Measurements from ENCODE around the gene FCHSD1. TPM values are rescaled to one million over a fixed set of nuclear protein-coding genes. Genes with fewer than 3 reads are reported as not detected.

Gene FCHSD1
- total RNA-seq, 1 donor from 2014 or later = 38.5 TPM

DNA sequence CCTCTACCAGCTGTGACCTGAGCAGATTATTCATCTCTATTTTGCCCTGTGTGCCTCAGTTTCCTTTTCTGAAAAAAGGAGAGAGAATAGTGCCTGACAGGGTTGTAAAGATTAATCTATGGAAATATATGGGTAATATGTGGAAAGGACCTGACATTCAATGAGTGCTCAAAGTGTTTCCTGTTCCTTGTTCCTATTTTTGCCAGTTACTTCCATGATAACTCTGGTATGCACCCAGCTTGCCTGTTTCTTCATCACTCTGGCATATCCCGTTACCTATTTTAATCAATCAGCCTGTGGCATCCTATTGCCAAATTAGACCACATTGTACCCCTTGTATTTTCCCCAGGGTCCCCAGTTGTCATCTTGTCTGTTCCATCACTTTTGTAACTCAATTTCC is 34.4 kb upstream of the FCHSD1 start:
- H3K27me3 ChIP-seq (ENCODE audit: control insufficient read depth, insufficient read depth, low read length) = peaks cover 13% of the 10 kb centered on the region
- TF ChIP-seq, protein P1, sequence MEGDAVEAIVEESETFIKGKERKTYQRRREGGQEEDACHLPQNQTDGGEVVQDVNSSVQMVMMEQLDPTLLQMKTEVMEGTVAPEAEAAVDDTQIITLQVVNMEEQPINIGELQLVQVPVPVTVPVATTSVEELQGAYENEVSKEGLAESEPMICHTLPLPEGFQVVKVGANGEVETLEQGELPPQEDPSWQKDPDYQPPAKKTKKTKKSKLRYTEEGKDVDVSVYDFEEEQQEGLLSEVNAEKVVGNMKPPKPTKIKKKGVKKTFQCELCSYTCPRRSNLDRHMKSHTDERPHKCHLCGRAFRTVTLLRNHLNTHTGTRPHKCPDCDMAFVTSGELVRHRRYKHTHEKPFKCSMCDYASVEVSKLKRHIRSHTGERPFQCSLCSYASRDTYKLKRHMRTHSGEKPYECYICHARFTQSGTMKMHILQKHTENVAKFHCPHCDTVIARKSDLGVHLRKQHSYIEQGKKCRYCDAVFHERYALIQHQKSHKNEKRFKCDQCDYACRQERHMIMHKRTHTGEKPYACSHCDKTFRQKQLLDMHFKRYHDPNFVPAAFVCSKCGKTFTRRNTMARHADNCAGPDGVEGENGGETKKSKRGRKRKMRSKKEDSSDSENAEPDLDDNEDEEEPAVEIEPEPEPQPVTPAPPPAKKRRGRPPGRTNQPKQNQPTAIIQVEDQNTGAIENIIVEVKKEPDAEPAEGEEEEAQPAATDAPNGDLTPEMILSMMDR (IDR thresholded peaks at IDR 0.05; ENCODE audit: insufficient read depth, low read length, poor library complexity, severe bottlenecking) = no peak
- no peak for DNase-seq (ENCODE audit: low read depth)
- H3K4me3 ChIP-seq (ENCODE audit: low read depth, low read length) = no peak overlapping the region
- H3K36me3 ChIP-seq (ENCODE audit: control insufficient read depth, insufficient read depth, low read length) = no peaks in the 10 kb centered on the region

DNA sequence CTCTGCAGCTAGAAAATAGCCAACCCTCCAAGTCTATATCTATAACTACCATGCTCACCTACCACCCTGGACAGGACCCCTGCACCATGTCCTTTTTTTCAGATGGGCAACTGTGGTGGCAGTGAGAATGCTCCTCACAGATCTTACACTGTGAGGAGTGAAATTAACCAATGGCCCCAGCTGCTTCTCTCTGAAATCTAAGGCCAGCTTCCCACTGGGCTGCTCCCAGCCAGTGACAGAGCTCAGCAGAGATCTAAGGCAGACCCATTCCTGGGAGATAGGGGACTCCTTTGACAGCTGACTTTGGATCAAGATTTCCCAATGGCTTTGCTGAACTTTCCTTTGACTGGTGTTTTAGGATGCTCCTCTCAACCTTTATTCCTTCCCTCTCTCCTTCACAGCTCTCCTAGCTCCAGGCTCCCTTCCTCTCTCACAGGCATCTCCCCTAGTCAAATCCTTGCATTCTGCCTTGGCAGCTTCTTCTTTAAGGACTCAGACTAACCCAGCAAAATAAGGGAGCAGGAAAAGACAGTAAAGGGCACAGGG is 32.5 kb upstream of the FCHSD1 start:
- no peak overlapping the region for H3K4me3 ChIP-seq (ENCODE audit: low read depth, low read length)
- H3K36me3 ChIP-seq (ENCODE audit: control insufficient read depth, insufficient read depth, low read length) = no peaks in the 10 kb centered on the region
- H3K27me3 ChIP-seq (ENCODE audit: control insufficient read depth, insufficient read depth, low read length) = no peaks in the 10 kb centered on the region
- TF ChIP-seq, protein P1 (IDR thresholded peaks at IDR 0.05; ENCODE audit: insufficient read depth, low read length, poor library complexity, severe bottlenecking) = no peak
- DNase-seq (ENCODE audit: low read depth) = no peak

DNA sequence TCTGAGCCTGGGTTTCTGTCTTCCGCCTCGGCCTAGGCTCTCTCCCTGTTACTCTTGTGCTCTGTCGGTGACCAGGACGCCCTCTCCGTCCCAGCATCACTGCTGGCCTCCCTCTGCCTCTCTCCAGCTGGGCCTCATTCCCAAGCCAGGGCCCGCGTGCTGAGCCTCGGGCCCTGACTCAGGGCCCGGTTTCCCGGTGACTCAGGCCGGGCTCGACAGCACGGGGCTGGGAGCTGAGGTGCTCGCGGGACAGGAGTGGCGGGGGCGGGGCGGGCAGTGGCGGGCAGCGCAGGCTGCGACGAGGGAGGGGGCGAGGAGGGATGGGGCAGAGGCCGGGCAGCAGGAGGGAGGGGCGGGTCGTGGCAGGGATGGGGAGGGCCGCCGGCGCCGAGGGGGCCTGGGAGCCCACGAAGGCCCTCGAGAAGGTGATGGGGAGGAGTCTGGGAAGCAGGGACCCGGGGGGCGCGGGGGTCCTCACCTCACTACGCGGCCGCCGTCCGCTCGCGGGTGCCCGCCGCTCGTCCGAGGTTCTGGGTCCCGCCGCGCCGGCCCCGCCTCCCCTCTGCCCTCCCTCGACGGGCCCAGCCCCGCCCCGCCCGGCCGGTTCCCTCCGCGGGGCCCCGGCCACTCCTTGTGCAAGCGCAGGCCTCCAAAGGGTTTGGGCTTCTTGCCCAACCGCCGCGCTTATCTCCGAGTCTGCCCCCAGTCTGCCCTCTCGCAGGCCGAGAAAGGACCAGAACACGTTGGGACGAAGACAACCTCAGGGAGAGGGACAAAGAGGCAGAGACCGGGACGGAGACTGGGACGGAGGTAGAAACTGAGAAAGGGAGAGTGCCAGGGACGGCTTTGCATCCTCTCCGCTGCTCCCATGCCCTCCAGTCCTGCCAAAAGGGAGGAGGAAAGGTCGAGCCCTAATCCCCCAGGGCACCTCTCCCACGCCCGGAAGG is 30.8 kb upstream of the FCHSD1 start, which contains the start of gene ARAP3:
ARAP3 (minus strand) TSS at position 536 of the 947 bp plus-strand sequence. CDS start 1,744 bp downstream, outside the sequence.
- Histone ChIP-seq H3K4me3 (ENCODE audit: low read depth, low read length) (peak within 1 kb of the TSS; percentile 42), H3K27me3 (ENCODE audit: control insufficient read depth, insufficient read depth, low read length) (no peaks in the 10 kb centered on the region), H3K36me3 (ENCODE audit: control insufficient read depth, insufficient read depth, low read length) (no peaks in the 10 kb centered on the region)
- peak; percentile 47 for DNase-seq (ENCODE audit: low read depth)
- TF ChIP-seq, protein P1 (IDR thresholded peaks at IDR 0.05; ENCODE audit: insufficient read depth, low read length, poor library complexity, severe bottlenecking) = no peak

DNA sequence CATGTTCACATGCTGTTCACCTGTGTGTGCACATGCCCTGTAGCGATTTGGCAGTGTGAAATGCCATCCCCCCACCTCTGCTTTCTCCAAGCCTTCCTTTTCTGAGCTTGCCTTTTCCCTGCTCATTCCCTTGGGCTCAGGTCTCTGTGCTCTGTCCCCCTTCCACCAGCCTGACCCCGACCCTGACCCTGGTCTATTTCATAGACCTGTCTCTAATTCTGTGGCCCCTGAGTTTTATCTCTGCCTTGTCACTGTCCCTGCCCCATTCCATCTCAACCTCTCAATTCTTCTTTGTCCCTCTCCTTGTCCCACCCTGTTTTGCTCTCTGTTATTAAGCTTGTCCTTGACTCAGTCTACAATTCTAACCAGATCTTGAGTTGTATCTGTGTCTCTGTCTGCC is 30.1 kb upstream of the FCHSD1 start:
- TF ChIP-seq, protein P1 (IDR thresholded peaks at IDR 0.05; ENCODE audit: insufficient read depth, low read length, poor library complexity, severe bottlenecking) = no peak
- Histone ChIP-seq H3K27me3 (ENCODE audit: control insufficient read depth, insufficient read depth, low read length) (no peaks in the 10 kb centered on the region), H3K4me3 (ENCODE audit: low read depth, low read length) (peak overlapping the region; percentile 42), H3K36me3 (ENCODE audit: control insufficient read depth, insufficient read depth, low read length) (no peaks in the 10 kb centered on the region)
- DNase-seq (ENCODE audit: low read depth) = no peak

DNA sequence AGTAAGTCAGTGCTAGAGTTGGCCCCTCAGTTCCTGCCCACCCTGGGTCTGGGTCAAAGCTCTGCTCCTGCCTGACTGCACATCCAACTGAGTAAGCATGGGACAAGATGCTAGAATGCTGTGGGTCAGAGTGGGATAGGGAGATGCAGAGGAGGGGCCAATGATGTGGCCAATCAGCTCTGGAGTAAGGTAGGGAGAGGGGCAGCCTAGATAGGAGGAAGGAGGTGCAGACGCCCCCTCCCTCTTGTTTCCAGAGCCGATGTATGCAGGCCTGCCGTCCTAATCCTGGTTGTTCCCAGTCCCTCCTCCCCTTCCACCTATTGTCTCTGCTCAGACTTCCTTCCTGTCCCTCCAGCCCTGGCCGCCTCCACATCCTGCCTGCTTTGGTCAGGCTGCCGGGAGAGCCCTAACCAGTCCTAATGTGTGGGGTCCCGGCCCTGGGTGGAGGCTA is 29.6 kb upstream of the FCHSD1 start:
- Histone ChIP-seq H3K36me3 (ENCODE audit: control insufficient read depth, insufficient read depth, low read length) (no peaks in the 10 kb centered on the region), H3K27me3 (ENCODE audit: control insufficient read depth, insufficient read depth, low read length) (no peaks in the 10 kb centered on the region), H3K4me3 (ENCODE audit: low read depth, low read length) (no peak overlapping the region)
- DNase-seq (ENCODE audit: low read depth) = no peak
- TF ChIP-seq, protein P1 (IDR thresholded peaks at IDR 0.05; ENCODE audit: insufficient read depth, low read length, poor library complexity, severe bottlenecking) = no peak
